ENCODE results near the gene CHMP3.
A peak's percentile ranks its signal among the peaks of the same experiment; 100 is the strongest.

Gene CHMP3

GRCh38 chr2:86562922-86563649 lies at the start of gene CHMP3:
Gene CHMP3 (minus strand): TSS chr2:86563443. CDS start chr2:86563348, 95 bp downstream.
- TF ChIP-seq CTCF (IDR thresholded peaks at IDR 0.05; ENCODE audit: insufficient read depth, low read depth, low read length, missing control alignments) = no peak
- peak; percentile 98 for DNase-seq (ENCODE audit: low read depth)
- H3K4me3 ChIP-seq (ENCODE audit: low read depth, low read length) = peak within 1 kb of the TSS; percentile 92

GRCh38 chr2:86610871-86611270 lies 47.6 kb upstream of the CHMP3 start:
- no peak for DNase-seq (ENCODE audit: low read depth)
- no peak for TF ChIP-seq CTCF (IDR thresholded peaks at IDR 0.05; ENCODE audit: insufficient read depth, low read depth, low read length, missing control alignments)

DNA sequence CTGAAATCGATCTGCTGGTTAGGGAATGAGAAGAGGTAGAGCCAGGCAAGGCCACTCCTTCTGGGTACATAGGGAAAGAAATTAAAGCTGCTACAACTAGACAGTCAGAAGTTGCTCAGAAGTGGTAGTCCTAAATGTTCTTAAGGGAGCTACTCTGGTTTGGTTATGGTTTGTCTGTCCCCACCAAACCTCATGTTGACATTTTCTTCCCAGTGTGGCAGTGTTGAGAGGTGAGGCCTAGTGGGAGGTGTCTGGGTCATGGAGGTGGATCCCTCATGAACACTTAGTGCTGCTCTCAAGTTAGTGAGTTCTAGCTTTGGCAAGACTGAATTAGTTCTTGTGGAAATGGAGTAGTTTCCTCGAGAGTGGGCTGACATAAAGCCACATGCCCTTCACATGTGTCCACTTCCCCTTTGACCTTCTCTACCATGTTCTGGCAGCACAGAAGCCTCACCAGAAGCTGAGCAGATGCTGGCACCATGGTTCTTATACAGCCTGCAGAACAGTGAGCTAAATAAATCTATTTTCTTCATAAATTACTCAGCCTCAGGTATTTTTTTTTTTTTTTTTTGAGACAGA lies 45.7 kb upstream of the CHMP3 start:
- no peak for DNase-seq (ENCODE audit: low read depth)
- no peak for TF ChIP-seq CTCF (IDR thresholded peaks at IDR 0.05; ENCODE audit: insufficient read depth, low read depth, low read length, missing control alignments)
- no peak overlapping the region for H3K4me3 ChIP-seq (ENCODE audit: low read depth, low read length)

More at GRCh38 chr2:86610871-86611270, 47.6 kb upstream of the CHMP3 start:
- no peak overlapping the region for H3K4me3 ChIP-seq (ENCODE audit: low read depth, low read length)

DNA sequence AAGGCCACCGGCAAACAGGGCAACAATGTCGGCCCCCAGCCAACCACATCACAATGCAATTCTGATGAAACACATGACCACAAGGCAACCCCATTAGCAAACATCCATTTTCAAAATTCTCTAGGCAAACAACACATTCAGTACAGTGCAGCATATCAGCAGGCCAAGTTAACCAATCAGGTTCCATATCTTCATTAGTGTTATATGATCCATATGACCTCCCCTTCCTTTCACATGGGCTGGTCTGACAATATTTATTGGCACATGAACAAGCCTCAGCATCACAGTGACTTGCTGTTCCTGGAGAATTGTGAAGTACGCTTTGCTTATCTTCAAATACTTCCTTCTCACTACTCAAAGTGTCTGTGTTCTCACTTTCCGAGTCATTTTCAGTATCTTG lies 40.7 kb upstream of the CHMP3 start:
- no peak for DNase-seq (ENCODE audit: low read depth)
- no peak for TF ChIP-seq CTCF (IDR thresholded peaks at IDR 0.05; ENCODE audit: insufficient read depth, low read depth, low read length, missing control alignments)
- H3K4me3 ChIP-seq (ENCODE audit: low read depth, low read length) = no peak overlapping the region

DNA sequence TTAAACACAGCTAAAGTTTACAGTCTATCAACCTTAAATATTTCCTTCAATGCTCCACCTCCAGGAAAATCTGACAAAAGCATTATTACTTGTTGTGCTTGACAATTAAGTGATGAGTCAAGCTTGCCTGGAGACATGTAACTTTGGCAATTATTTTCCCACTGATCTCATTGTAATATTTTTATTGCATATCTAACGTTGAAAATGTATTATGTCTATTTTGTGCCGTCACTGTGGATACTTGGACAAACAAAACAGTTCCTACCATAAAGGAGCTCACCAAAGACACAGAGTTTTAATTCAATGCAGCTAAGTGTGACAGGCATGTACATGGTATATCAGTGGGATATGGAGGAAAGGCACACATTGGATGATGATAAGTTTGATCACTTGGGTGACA lies 35.7 kb upstream of the CHMP3 start:
- H3K4me3 ChIP-seq (ENCODE audit: low read depth, low read length) = no peak overlapping the region
- TF ChIP-seq CTCF (IDR thresholded peaks at IDR 0.05; ENCODE audit: insufficient read depth, low read depth, low read length, missing control alignments) = no peak
- no peak for DNase-seq (ENCODE audit: low read depth)

DNA sequence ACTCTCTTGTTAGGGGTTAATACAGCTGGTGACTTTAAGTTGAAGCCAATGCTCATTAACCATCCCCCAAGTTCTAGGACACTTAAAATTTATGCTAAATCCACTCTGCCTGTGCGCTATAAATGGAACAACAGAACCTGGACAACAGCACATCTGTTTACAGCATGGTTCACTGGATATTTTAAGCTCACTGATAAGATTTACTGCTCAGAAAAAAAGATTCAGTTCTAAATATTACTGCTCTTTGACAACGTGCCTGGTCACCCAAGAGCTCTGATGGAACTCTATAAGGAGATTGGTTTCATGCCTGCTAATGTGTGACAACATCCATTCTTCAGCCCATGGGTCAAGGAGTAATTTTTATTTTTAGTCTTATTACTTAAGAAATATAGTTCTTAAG lies 32.9 kb upstream of the CHMP3 start:
- TF ChIP-seq CTCF (IDR thresholded peaks at IDR 0.05; ENCODE audit: insufficient read depth, low read depth, low read length, missing control alignments) = no peak
- no peak for DNase-seq (ENCODE audit: low read depth)
- H3K4me3 ChIP-seq (ENCODE audit: low read depth, low read length) = no peak overlapping the region
